SK-N-SH (cell line): Measurements from ENCODE around the gene DLX5.

Source experiments
- FOSL2 ChIP-seq: IDR thresholded peaks from 2 replicates; pipeline ENCODE4 v1.4.0; 2012; ENCODE audit warnings: low read depth, mild to moderate bottlenecking, moderate library complexity, borderline replicate concordance
- GABPA ChIP-seq: IDR thresholded peaks from 2 replicates; pipeline ENCODE4 v1.4.0; 2012; ENCODE audit warnings: low read depth, mild to moderate bottlenecking
- GATA2 ChIP-seq: sonication (generic); formaldehyde crosslinking; IDR thresholded peaks from 2 replicates; pipeline ENCODE4 v1.5.0; 2020; ENCODE audit warnings: mild to moderate bottlenecking, missing genetic modification reagents
- MEF2A ChIP-seq: IDR thresholded peaks from 2 replicates; pipeline ENCODE4 v1.4.0; 2012; ENCODE audit warnings: low read depth, borderline replicate concordance
- MXI1 ChIP-seq: IDR thresholded peaks from 2 replicates; pipeline ENCODE4 v1.6.1; 2012; ENCODE audit warnings: mild to moderate bottlenecking, low read depth, low read length, improper control_type of control experiment
- POLR2AphosphoS5 ChIP-seq: IDR thresholded peaks from 2 replicates; pipeline ENCODE4 v1.6.1; 2012; ENCODE audit warnings: low read depth, low read length
- RAD21 ChIP-seq: IDR thresholded peaks from 2 replicates; pipeline ENCODE4 v1.6.1; 2012; ENCODE audit warnings: mild to moderate bottlenecking, low read length
- RFX5 ChIP-seq: IDR thresholded peaks from 2 replicates; pipeline ENCODE4 v1.6.1; 2012; ENCODE audit warnings: mild to moderate bottlenecking, improper control_type of control experiment, low read length
- SIN3A ChIP-seq: IDR thresholded peaks from 2 replicates; pipeline ENCODE4 v1.6.1; 2012; ENCODE audit warnings: low read depth, mild to moderate bottlenecking, low read length, moderate library complexity, borderline replicate concordance
- YY1 ChIP-seq: IDR thresholded peaks from 2 replicates; pipeline ENCODE4 v1.4.0; 2012; ENCODE audit warnings: low read depth, mild to moderate bottlenecking
- TF ChIP-seq, protein P1 (sequence below): fragments of 200-600 bp; sonication (generic); IDR thresholded peaks from 2 replicates; pipeline ENCODE4 v1.6.1; 2017; ENCODE audit warnings: antibody characterized with exemption, mild to moderate bottlenecking, moderate library complexity
- TF ChIP-seq, protein P2 (sequence below): IDR thresholded peaks from 2 replicates; pipeline ENCODE4 v1.6.1; 2012; ENCODE audit warnings: mild to moderate bottlenecking, low read depth, low read length, moderate library complexity
- TF ChIP-seq, protein P3 (sequence below): IDR thresholded peaks from 2 replicates; pipeline ENCODE4 v1.4.0; 2012; ENCODE audit warnings: low read depth

DNA sequence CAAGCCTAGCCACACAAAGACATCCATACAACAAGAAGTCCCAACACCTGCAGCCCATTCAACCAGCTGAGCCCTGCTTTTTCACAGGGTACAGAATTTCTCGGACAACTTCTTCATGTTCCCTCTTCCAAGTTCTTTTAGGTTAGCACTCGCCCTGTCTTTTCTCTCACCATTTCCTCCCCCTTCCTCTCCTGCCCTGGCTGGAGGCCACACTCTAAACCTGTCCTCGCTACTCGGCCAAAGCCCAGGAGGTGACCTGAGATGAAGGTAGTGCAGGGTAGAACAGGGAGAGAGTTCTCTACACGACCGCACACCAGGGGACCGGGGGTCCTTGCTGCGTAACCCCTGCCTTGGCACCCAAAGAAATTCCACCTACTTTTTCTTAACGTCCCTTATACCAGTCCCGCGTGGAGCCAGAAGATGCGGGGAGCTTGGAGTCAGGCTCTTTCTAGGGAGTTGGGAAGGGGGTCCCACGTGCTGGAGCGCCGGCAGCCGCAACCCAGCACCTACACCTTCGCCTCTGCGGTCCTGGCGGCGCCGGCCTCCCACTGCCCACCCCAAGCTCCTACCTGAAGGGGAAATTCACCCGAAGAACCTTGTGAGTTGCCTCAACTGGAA, 35.3 kb downstream of the DLX5 start:
- TF ChIP-seq FOSL2 (no peak), YY1 (no peak), RFX5 (no peak), MXI1 (no peak), GATA2 (no peak), GABPA (no peak), RAD21 (no peak), SIN3A (no peak), MEF2A (no peak), POLR2AphosphoS5 (no peak)
- TF ChIP-seq, protein P1, sequence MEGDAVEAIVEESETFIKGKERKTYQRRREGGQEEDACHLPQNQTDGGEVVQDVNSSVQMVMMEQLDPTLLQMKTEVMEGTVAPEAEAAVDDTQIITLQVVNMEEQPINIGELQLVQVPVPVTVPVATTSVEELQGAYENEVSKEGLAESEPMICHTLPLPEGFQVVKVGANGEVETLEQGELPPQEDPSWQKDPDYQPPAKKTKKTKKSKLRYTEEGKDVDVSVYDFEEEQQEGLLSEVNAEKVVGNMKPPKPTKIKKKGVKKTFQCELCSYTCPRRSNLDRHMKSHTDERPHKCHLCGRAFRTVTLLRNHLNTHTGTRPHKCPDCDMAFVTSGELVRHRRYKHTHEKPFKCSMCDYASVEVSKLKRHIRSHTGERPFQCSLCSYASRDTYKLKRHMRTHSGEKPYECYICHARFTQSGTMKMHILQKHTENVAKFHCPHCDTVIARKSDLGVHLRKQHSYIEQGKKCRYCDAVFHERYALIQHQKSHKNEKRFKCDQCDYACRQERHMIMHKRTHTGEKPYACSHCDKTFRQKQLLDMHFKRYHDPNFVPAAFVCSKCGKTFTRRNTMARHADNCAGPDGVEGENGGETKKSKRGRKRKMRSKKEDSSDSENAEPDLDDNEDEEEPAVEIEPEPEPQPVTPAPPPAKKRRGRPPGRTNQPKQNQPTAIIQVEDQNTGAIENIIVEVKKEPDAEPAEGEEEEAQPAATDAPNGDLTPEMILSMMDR, result no peak
- TF ChIP-seq, protein P2, sequence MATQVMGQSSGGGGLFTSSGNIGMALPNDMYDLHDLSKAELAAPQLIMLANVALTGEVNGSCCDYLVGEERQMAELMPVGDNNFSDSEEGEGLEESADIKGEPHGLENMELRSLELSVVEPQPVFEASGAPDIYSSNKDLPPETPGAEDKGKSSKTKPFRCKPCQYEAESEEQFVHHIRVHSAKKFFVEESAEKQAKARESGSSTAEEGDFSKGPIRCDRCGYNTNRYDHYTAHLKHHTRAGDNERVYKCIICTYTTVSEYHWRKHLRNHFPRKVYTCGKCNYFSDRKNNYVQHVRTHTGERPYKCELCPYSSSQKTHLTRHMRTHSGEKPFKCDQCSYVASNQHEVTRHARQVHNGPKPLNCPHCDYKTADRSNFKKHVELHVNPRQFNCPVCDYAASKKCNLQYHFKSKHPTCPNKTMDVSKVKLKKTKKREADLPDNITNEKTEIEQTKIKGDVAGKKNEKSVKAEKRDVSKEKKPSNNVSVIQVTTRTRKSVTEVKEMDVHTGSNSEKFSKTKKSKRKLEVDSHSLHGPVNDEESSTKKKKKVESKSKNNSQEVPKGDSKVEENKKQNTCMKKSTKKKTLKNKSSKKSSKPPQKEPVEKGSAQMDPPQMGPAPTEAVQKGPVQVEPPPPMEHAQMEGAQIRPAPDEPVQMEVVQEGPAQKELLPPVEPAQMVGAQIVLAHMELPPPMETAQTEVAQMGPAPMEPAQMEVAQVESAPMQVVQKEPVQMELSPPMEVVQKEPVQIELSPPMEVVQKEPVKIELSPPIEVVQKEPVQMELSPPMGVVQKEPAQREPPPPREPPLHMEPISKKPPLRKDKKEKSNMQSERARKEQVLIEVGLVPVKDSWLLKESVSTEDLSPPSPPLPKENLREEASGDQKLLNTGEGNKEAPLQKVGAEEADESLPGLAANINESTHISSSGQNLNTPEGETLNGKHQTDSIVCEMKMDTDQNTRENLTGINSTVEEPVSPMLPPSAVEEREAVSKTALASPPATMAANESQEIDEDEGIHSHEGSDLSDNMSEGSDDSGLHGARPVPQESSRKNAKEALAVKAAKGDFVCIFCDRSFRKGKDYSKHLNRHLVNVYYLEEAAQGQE, result no peak
- TF ChIP-seq, protein P3, sequence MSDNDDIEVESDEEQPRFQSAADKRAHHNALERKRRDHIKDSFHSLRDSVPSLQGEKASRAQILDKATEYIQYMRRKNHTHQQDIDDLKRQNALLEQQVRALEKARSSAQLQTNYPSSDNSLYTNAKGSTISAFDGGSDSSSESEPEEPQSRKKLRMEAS, result no peak
